ENCODE measurements around the gene KIF22.
"Not testable (repeated sequence)": the region's sequence is repeated elsewhere in the genome, so short reads cannot be mapped to it uniquely, and the experiment has no call there.

KIF22 gene

DNA sequence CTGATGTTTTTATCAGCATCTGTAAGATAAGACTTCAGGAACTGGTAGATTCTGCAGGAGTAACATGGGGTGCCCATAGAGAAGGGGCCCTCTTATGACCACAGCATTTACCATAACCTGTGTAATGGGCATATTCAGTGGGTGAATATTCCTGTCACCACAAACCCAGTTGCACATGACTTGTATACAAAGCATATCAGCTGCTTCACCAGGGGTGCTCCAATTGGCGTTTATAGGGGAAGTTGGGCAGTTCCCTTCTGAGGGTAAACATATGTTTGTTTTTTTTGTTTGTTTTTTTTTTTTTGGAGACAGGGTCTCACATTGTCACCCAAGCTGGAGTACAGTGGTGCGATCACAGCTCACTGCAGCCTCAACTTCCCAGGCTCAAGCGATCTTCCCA is 24.0 kb upstream of the KIF22 start:
- DNase-seq (ENCODE audit: low spot score) = no peak

DNA sequence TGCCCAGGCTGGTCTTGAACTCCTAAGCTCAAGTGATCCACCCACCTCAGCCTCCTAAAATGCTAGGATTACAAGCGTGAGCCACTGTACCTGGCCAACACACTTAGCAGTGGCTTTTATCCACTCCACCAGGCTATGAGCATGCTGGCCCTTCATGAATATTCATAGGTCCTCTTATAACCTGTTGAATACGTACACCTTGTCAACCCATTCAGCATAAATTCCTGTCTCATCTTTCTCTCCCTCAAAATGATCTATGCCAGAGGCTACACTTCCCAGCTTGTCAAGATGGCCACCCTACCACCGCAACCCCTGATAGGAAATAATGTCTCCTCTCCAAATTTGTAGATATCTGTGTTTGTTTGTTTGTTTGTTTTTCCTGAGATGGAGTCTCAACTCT is 23.5 kb upstream of the KIF22 start:
- no peak for DNase-seq (ENCODE audit: low spot score)

GRCh38 chr16:29769507-29769906 is 21.0 kb upstream of the KIF22 start:
- no peak for DNase-seq (ENCODE audit: low spot score)

- no peak for DNase-seq (ENCODE audit: low spot score)
These were observed 20.2 kb upstream of the KIF22 start for GRCh38 chr16:29770250-29770929.

- not testable (repeated sequence) for DNase-seq (ENCODE audit: low spot score)
These were observed 18.2 kb upstream of the KIF22 start for GRCh38 chr16:29772330-29772729.

- no peak for DNase-seq (ENCODE audit: low spot score)
These were observed 15.8 kb upstream of the KIF22 start for GRCh38 chr16:29774730-29775129.

DNA sequence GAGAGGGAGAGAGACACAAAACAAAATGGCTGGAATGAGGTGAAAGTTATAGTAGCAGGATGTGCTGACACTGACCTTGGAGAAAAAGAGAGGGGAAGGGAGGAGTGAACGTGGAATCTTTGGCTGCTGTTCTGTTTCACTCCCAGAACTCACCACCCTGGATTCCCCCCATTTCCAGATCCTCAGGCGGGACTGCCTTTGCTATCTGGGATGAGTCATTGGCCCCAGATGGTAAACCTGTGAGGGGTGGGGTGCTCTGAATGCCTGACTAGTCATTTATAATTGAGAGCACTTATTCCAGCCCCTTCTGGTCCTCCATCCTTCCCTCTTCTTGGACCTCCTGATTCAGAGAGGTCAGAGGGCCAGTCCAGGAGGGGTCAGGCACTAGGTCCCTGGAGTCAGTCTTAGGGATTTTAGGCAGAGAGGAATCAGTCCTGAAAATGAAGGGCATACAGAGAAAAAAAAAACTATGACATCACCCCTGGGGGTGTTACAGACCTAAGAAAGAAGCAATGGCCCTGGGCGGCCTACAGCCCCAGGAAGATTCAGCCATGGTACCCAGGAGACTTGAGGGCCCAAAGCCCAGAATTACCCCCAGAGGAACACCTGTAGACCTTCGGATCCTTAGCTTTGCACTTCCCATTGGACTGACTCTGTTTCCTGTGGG is 14.7 kb upstream of the KIF22 start:
- DNase-seq (ENCODE audit: low spot score) = peak; percentile 15

DNA sequence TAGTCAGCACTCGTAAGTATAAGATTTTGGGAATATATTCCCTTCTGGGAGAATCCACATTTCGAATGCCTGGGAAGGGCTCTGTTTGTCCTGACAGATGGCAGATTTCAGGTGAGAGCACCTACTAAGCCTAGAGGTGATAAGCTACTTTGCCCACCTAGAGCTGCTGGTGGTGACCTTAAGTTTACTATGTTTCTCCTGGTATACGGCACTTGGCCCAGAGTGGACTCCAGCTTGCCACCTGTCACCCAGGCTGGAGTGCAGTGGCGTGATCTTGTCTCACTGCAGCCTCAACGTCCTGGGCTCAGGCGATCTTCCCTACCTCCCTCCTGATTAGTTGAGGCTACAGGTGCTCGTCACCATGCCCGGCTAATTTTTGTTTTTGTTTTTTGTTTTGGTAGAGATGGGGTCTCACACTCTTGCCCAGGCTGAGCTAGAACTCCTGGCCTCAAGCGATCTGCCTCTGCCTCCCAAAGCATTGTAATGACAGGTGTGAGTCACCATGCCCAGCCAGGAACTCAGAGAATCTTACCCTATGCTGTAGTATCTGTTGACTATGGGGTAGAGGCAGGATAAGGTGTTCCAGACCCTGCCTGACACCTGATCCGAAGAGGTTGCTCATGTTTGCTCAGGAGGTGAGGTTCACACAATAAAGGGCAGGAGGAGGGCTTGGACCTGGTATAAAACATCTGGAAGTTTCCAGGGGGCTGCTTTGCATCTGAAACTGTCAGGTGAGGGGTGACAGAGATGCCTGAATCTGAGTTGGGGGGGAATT is 12.8 kb upstream of the KIF22 start, which contains the start of gene ZG16:
Gene ZG16, plus strand, starts transcription at position 681 of the 775 bp plus-strand sequence. CDS start 1,011 bp downstream, outside the sequence.
- DNase-seq (ENCODE audit: low spot score) = no peak

DNA sequence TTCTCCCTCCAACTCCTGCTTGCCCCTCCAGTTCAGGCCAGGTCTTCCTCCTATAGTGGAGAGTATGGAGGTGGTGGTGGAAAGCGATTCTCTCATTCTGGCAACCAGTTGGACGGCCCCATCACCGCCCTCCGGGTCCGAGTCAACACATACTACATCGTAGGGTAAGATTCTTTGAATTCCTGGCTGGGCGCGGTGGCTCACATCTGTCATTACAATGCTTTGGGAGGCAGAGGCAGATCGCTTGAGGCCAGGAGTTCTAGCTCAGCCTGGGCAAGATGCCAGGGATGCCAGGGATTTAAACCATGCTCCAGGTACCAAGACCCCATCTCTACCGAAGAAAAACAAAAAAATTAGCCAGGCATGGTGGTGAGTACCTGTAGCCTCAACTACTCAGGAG is 11.1 kb upstream of the KIF22 start:
- no peak for DNase-seq (ENCODE audit: low spot score)

- not testable (repeated sequence) for DNase-seq (ENCODE audit: low spot score)
These were observed 7.2 kb upstream of the KIF22 start for GRCh38 chr16:29783094-29783953.

GRCh38 chr16:29784157-29784556 is 6.4 kb upstream of the KIF22 start:
- no peak for DNase-seq (ENCODE audit: low spot score)

GRCh38 chr16:29784901-29785500 is 5.5 kb upstream of the KIF22 start:
- DNase-seq (ENCODE audit: low spot score) = no peak

- not testable (repeated sequence) for DNase-seq (ENCODE audit: low spot score)
These were observed 3.4 kb upstream of the KIF22 start for GRCh38 chr16:29787155-29787554.

GRCh38 chr16:29789775-29790182 is 772 bp upstream of the KIF22 start:
- DNase-seq (ENCODE audit: low spot score) = no peak

GRCh38 chr16:29790949-29791844 is 646 bp downstream of the KIF22 start:
- DNase-seq (ENCODE audit: low spot score) = no peak

DNA sequence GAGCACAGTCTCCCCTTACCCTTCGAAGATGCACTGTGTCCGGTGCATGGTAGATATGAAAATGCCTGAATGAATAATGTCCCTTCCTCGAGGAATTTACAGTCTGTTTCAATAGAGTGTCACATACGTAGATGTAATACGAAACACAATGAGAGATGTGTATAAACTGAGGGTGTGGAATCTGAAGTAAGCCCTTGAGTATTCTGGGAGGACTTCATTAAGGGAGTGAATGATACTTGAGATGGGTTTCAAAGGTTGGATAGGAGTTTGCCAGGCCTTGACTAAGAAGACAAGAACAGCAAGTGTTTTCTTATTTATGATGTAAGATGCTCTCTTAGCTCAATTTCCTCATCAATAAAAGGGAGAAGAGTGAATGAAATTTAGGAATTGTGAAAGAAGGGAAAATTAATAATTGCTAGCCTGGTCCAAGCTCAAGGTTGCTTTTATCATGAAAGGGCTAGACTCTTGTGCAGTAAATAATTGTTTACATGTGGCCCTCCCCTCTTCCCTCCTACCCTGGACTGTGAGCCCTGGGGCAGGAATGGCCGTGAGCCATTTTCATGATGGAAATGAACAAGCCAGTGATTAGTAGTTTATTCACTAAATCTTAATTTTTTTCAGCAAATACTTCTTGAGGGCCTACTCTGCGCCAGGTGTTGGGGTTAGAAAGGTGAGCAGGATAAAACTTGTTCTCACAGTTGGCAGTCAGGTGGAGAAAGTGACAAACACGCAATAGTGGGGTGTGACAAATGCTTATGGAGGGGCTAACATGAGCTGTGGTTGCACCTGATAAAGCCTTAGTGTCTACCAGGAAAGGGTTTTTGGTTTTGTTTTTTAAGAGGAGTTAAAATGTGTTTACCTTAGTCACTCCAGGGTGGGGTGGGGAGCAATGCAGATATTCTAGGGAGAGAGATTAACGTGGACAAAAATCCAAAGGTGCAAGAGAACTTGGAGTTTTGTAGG is 1.6 kb downstream of the KIF22 start:
- DNase-seq (ENCODE audit: low spot score) = no peak

DNA sequence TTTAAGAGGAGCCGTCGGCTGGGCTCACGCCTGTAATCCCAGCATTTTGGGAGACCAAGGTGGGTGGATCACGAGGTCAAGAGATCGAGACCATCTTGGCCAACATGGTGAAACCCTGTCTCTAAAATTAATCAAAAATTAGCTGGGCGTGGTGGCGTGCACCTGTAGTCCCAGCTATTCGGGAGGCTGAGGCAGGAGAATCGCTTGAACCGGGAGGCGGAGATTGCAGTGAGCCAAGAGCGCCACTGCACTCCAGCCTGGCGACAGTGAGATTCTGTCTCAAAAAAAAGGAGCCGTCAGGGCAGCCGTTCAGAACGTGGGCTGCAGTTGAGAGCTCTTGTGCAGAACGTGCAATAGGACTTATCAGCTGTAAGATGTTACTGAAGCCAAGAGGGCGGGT is 2.6 kb downstream of the KIF22 start:
- not testable (repeated sequence) for DNase-seq (ENCODE audit: low spot score)

- no peak for DNase-seq (ENCODE audit: low spot score)
These were observed 3.7 kb downstream of the KIF22 start for GRCh38 chr16:29794231-29794710.

- no peak for DNase-seq (ENCODE audit: low spot score)
These were observed 11.9 kb downstream of the KIF22 start for GRCh38 chr16:29802416-29802935.
